SK-N-SH (cell line): ENCODE data around the gene MARS1. TPM values are rescaled to one million over a fixed set of nuclear protein-coding genes. Genes with fewer than 3 reads are reported as not detected.
A peak's percentile ranks its signal among the peaks of the same experiment; 100 is the strongest.

ENCODE experiments used
- CTCF ChIA-PET: fragments of 300-600, 350-600 bp; formaldehyde crosslinking; extraction: SDS; loops from one replicate; lab custom pipeline; 2021; lab: Yijun Ruan, JAX
- POLR2A ChIA-PET: fragments of 350-600 bp; sonication (Branson Sonifier 250); formaldehyde crosslinking; extraction: SDS; loops from one replicate; lab custom pipeline; 2020; ENCODE audit warnings: antibody characterized with exemption, inconsistent platforms; lab: Yijun Ruan, JAX
- DNase-seq: peaks from one replicate; pipeline ENCODE4 v3.0.0; 2012
- H2AFZ ChIP-seq: fragments of 200-600 bp; sonication (generic); 2 replicates; pipeline ENCODE4 v1.8.1; 2016; ENCODE audit warnings: antibody characterized with exemption, mild to moderate bottlenecking, low read depth
- H3F3A ChIP-seq: fragments of 200-600 bp; sonication (generic); replicated peaks from 2 replicates; pipeline ENCODE3; 2016; ENCODE audit warnings: antibody characterized with exemption, mild to moderate bottlenecking; ENCODE audit not compliant: insufficient read depth
- H3K27ac ChIP-seq, 2 experiments: fragments of 200-500 bp in 1 of 2; fragments of 200-600 bp in 1 of 2; sonication (Bioruptor generic) in 1 of 2; sonication (generic), shearing (Covaris generic) in 1 of 2; 2 replicates each; pipeline versions ENCODE4 v1.5.1 to v1.6.1; 2014 to 2016; ENCODE audit warnings: low read depth in 2 of 2, inconsistent platforms in 1 of 2, low read length in 1 of 2, mild to moderate bottlenecking in 1 of 2, mixed read lengths in 1 of 2
- H3K27me3 ChIP-seq: fragments of 200-600 bp; sonication (generic), shearing (Covaris generic); 2 replicates; pipeline ENCODE4 v1.6.1; 2016; ENCODE audit warnings: mixed run types; ENCODE audit not compliant: insufficient read depth
- H3K36me3 ChIP-seq, 2 experiments: fragments of 200-500 bp in 1 of 2; fragments of 200-600 bp in 1 of 2; sonication (Bioruptor generic) in 1 of 2; sonication (generic) in 1 of 2; replicated peaks in 1 of 2; 2 replicates each; pipeline versions ENCODE3 to v1.5.1; 2014 to 2016; ENCODE audit warnings: low read length in 1 of 2, mild to moderate bottlenecking in 1 of 2; ENCODE audit not compliant: insufficient read depth in 2 of 2, control insufficient read depth in 1 of 2
- H3K4me1 ChIP-seq, 2 experiments: fragments of 200-500 bp in 1 of 2; fragments of 200-600 bp in 1 of 2; sonication (Bioruptor generic) in 1 of 2; sonication (generic), shearing (Covaris generic) in 1 of 2; 2 replicates each; pipeline versions ENCODE4 v1.5.1 to v1.6.1; 2014 to 2016; ENCODE audit warnings: low read depth in 1 of 2, low read length in 1 of 2, mixed run types in 1 of 2; ENCODE audit not compliant: insufficient read depth in 2 of 2, control insufficient read depth in 1 of 2
- H3K4me2 ChIP-seq: fragments of 200-600 bp; sonication (generic), shearing (Covaris generic); 2 replicates; pipeline ENCODE4 v1.6.1; 2017; ENCODE audit warnings: mixed run types
- H3K4me3 ChIP-seq, 2 experiments: fragments of 200-500 bp in 1 of 2; fragments of 200-600 bp in 1 of 2; sonication (Bioruptor generic) in 1 of 2; sonication (generic), shearing (Covaris generic) in 1 of 2; 2 replicates each; pipeline versions ENCODE4 v1.5.1 to v1.8.1; 2014 to 2016; ENCODE audit warnings: low read depth in 2 of 2, inconsistent platforms in 1 of 2, low read length in 1 of 2, mild to moderate bottlenecking in 1 of 2, mixed read lengths in 1 of 2, moderate library complexity in 1 of 2
- H3K79me2 ChIP-seq: fragments of 200-600 bp; sonication (generic); 2 replicates; pipeline ENCODE4 v1.8.1; 2017; ENCODE audit warnings: mild to moderate bottlenecking; ENCODE audit not compliant: insufficient read depth
- H3K9ac ChIP-seq: fragments of 200-600 bp; sonication (generic); 2 replicates; pipeline ENCODE4 v1.6.1; 2017; ENCODE audit warnings: mixed run types
- H3K9me2 ChIP-seq: fragments of 200-600 bp; sonication (generic); 2 replicates; pipeline ENCODE4 v1.6.1; 2017; ENCODE audit warnings: mixed run types
- H3K9me3 ChIP-seq: fragments of 200-600 bp; sonication (generic); 2 replicates; pipeline ENCODE4 v1.6.1; 2017; ENCODE audit warnings: mixed run types, mild to moderate bottlenecking, moderate library complexity
- H4K20me1 ChIP-seq: fragments of 200-600 bp; sonication (generic); 2 replicates; pipeline ENCODE4 v1.6.1; 2017; ENCODE audit warnings: mild to moderate bottlenecking, mixed run types; ENCODE audit not compliant: insufficient read depth
- EP300 ChIP-seq, 2 experiments: IDR thresholded peaks; 2 replicates each; pipeline versions ENCODE4 v1.4.0 to v1.6.1; 2012; ENCODE audit warnings: borderline replicate concordance in 1 of 2, low read depth in 1 of 2, low read length in 1 of 2
- FOXM1 ChIP-seq: IDR thresholded peaks from 2 replicates; pipeline ENCODE4 v1.4.0; 2012; ENCODE audit warnings: low read depth, mild to moderate bottlenecking
- GATA2 ChIP-seq: sonication (generic); formaldehyde crosslinking; IDR thresholded peaks from 2 replicates; pipeline ENCODE4 v1.5.0; 2020; ENCODE audit warnings: mild to moderate bottlenecking, missing genetic modification reagents
- MXI1 ChIP-seq: IDR thresholded peaks from 2 replicates; pipeline ENCODE4 v1.6.1; 2012; ENCODE audit warnings: mild to moderate bottlenecking, low read depth, low read length, improper control_type of control experiment
- POLR2AphosphoS5 ChIP-seq: IDR thresholded peaks from 2 replicates; pipeline ENCODE4 v1.6.1; 2012; ENCODE audit warnings: low read depth, low read length
- RFX5 ChIP-seq: IDR thresholded peaks from 2 replicates; pipeline ENCODE4 v1.6.1; 2012; ENCODE audit warnings: mild to moderate bottlenecking, improper control_type of control experiment, low read length
- RXRA ChIP-seq: IDR thresholded peaks from 2 replicates; pipeline ENCODE4 v1.4.0; 2012; ENCODE audit warnings: low read depth, mild to moderate bottlenecking, borderline replicate concordance
- SIN3A ChIP-seq: IDR thresholded peaks from 2 replicates; pipeline ENCODE4 v1.6.1; 2012; ENCODE audit warnings: low read depth, mild to moderate bottlenecking, low read length, moderate library complexity, borderline replicate concordance
- SMC3 ChIP-seq: IDR thresholded peaks from 2 replicates; pipeline ENCODE4 v1.6.1; 2012; ENCODE audit warnings: low read depth, low read length, improper control_type of control experiment
- TAF1 ChIP-seq: IDR thresholded peaks from 2 replicates; pipeline ENCODE4 v1.6.1; 2012; ENCODE audit warnings: low read depth, mild to moderate bottlenecking, low read length, moderate library complexity, borderline replicate concordance
- USF1 ChIP-seq: IDR thresholded peaks from 2 replicates; pipeline ENCODE4 v1.4.0; 2012; ENCODE audit warnings: low read depth, borderline replicate concordance
- ZBTB33 ChIP-seq: IDR thresholded peaks from 2 replicates; pipeline ENCODE4 v1.4.0; 2012; ENCODE audit warnings: low read depth, borderline replicate concordance
- WGBS: methylation state at CpG from one replicate; pipeline ENCODE4 v1.1.6; 2017; ENCODE audit warnings: low lambda C conversion rate; 5-methylcytosine and 5-hydroxymethylcytosine counted together
- polyA plus RNA-seq, 3 experiments: library from polyadenylated mRNA; depleted of rRNA; stranded (reverse); fragments of >200 nt; gene quantifications; 2 replicates each; pipeline ENCODE4 v1.2.3, GENCODE V29; 2012

Gene MARS1
- polyA plus RNA-seq, 1 of the 3 experiments (the other 2 are of a cell fraction) = 158 TPM

GRCh38 chr12:57520053-57520818, 32.4 kb downstream of the MARS1 start, which contains the start of gene DDIT3 (continued):
- TF ChIP-seq ZBTB33 (peak; percentile 66; the same call in 1 of the 2 replicates), SIN3A (peak; percentile 91; the same call in 1 of the 2 replicates), FOXM1 (no peak), SMC3 (0 out of 2 replicates have a peak, but pooled peaks have one; percentile 7), MXI1 (no peak; the same call in 1 of the 2 replicates), POLR2AphosphoS5 (peak; percentile 100), GATA2 (no peak), RFX5 (no peak), TAF1 (peak; percentile 97), USF1 (peak; percentile 90)
- TF ChIP-seq, all 33 proteins: peak for 19

- no peak for DNase-seq
- H3K4me2 ChIP-seq = peak overlapping the region; percentile 72
These were observed 33.7 kb downstream of the MARS1 start for GRCh38 chr12:57521525-57522010.

More at GRCh38 chr12:57521525-57522010, 33.7 kb downstream of the MARS1 start:
- Histone ChIP-seq H3K9me3 (no peaks in the 10 kb centered on the region), H4K20me1 (peaks cover 43% of the 10 kb centered on the region), H2AFZ (peak overlapping the region; percentile 15; the same call in 1 of the 2 replicates), H3F3A (peaks cover 47% of the 10 kb centered on the region), H3K4me1 (peaks cover 41 to 46% of the 10 kb centered on the region in 2 experiments), H3K9me2 (no peaks in the 10 kb centered on the region), H3K9ac (peak overlapping the region; percentile 58; the same call in 1 of the 2 replicates), H3K79me2 (peaks cover 61% of the 10 kb centered on the region), H3K27me3 (no peaks in the 10 kb centered on the region), H3K27ac (peak overlapping the region; percentile 93), H3K4me3 (peak overlapping the region; percentile 45 to 88; a peak in 2 of 4 replicates), H3K36me3 (peaks cover 37 to 42% of the 10 kb centered on the region in 2 experiments)
- WGBS = 69% methylated on average over 17 of the region's 17 CpGs
- POLR2A ChIA-PET = no interaction called here
- TF ChIP-seq EP300 (IDR thresholded peaks at IDR 0.05; ENCODE audit: borderline replicate concordance in 1 of 2, low read depth in 1 of 2, low read length in 1 of 2) = 0 out of 4 replicates have a peak, but pooled peaks of 1 of the 2 experiments have one; percentile 7
- no peak for TF ChIP-seq RXRA
- CTCF ChIA-PET = interaction anchor here (1.1 kb wide), 2 partner anchors 68 to 119 kb away, joined by 3 read pairs; no protein-coding TSS in a partner anchor
